Suprapubic skin (tissue), 3 donors: ENCODE measurements around the gene GRIN1.

ENCODE experiments used
- CTCF ChIP-seq, 2 donors: fragments of 200-600 bp in 1 of 2; fragments of 450-650 bp in 1 of 2; sonication (generic) in 1 of 2; IDR thresholded peaks; one replicate each; pipeline ENCODE4 v1.5.1; 2016 to 2019; ENCODE audit warnings: antibody characterized with exemption in 2 of 2, mild to moderate bottlenecking in 1 of 2, moderate library complexity in 1 of 2
- EP300 ChIP-seq: sonication (generic); formaldehyde crosslinking; IDR thresholded peaks from one replicate; pipeline ENCODE4 v1.6.1; 2017; ENCODE audit warnings: antibody characterized with exemption

- TF ChIP-seq CTCF (IDR thresholded peaks at IDR 0.05) (no peak), EP300 (no peak)
These were observed 79.3 kb downstream of the GRIN1 start for GRCh38 chr9:137218212-137218753.
